ENCODE data around the gene CACTIN.
A peak's percentile ranks its signal among the peaks of the same experiment; 100 is the strongest.
"Not testable (repeated sequence)": the region's sequence is repeated elsewhere in the genome, so short reads cannot be mapped to it uniquely, and the experiment has no call there.

CACTIN gene

GRCh38 chr19:3668331-3669081, 41.9 kb upstream of the CACTIN start:
- no peaks in the 10 kb centered on the region for H3K9me3 Mint-ChIP-seq
- peak overlapping the region; percentile 93 for H3K27ac Mint-ChIP-seq
- no peaks in the 10 kb centered on the region for H3K27me3 Mint-ChIP-seq (ENCODE audit: low read depth, poor library complexity)
- peak overlapping the region; percentile 25 for H3K4me3 Mint-ChIP-seq
- peak; percentile 27 for DNase-seq
- TF ChIP-seq, protein P1, sequence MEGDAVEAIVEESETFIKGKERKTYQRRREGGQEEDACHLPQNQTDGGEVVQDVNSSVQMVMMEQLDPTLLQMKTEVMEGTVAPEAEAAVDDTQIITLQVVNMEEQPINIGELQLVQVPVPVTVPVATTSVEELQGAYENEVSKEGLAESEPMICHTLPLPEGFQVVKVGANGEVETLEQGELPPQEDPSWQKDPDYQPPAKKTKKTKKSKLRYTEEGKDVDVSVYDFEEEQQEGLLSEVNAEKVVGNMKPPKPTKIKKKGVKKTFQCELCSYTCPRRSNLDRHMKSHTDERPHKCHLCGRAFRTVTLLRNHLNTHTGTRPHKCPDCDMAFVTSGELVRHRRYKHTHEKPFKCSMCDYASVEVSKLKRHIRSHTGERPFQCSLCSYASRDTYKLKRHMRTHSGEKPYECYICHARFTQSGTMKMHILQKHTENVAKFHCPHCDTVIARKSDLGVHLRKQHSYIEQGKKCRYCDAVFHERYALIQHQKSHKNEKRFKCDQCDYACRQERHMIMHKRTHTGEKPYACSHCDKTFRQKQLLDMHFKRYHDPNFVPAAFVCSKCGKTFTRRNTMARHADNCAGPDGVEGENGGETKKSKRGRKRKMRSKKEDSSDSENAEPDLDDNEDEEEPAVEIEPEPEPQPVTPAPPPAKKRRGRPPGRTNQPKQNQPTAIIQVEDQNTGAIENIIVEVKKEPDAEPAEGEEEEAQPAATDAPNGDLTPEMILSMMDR (IDR thresholded peaks at IDR 0.05): no peak
- H3K4me1 Mint-ChIP-seq: peaks cover 67% of the 10 kb centered on the region
- peaks cover 10% of the 10 kb centered on the region for H3K36me3 Mint-ChIP-seq (ENCODE audit: low read depth)

- H3K4me3 Mint-ChIP-seq: no peak overlapping the region
- H3K27me3 Mint-ChIP-seq (ENCODE audit: low read depth, poor library complexity): no peaks in the 10 kb centered on the region
- peaks cover 62% of the 10 kb centered on the region for H3K4me1 Mint-ChIP-seq
- H3K36me3 Mint-ChIP-seq (ENCODE audit: low read depth): peaks cover 16% of the 10 kb centered on the region
- no peak for DNase-seq
- H3K27ac Mint-ChIP-seq: no peak overlapping the region
- H3K9me3 Mint-ChIP-seq: no peaks in the 10 kb centered on the region
- TF ChIP-seq, protein P1 (IDR thresholded peaks at IDR 0.05): no peak
Measured at GRCh38 chr19:3667766-3668165, 41.2 kb upstream of the CACTIN start.

GRCh38 chr19:3667037-3667638, 40.5 kb upstream of the CACTIN start:
- H3K27me3 Mint-ChIP-seq (ENCODE audit: low read depth, poor library complexity): no peaks in the 10 kb centered on the region
- TF ChIP-seq, protein P1 (IDR thresholded peaks at IDR 0.05): no peak
- peaks cover 16% of the 10 kb centered on the region for H3K36me3 Mint-ChIP-seq (ENCODE audit: low read depth)
- H3K4me3 Mint-ChIP-seq: no peak overlapping the region
- H3K27ac Mint-ChIP-seq: no peak overlapping the region
- DNase-seq: no peak
- H3K4me1 Mint-ChIP-seq: peaks cover 57% of the 10 kb centered on the region
- no peaks in the 10 kb centered on the region for H3K9me3 Mint-ChIP-seq

DNA sequence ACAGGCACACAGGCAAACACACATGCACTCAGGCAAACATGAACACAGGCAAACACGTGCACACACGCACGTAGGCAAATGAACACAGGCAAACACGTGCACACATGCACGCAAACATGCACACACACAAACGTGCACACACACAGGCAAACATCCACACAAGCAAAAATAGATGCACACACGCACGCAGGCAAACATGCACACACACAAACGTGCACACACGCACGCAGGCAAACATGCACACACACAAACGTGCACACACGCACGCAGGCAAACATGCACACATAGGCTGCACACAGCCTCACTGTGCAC, 39.9 kb upstream of the CACTIN start:
- H3K4me1 Mint-ChIP-seq: peaks cover 51% of the 10 kb centered on the region
- not testable (repeated sequence) for DNase-seq; H3K9me3 Mint-ChIP-seq; H3K27me3 Mint-ChIP-seq (ENCODE audit: low read depth, poor library complexity); H3K27ac Mint-ChIP-seq
- H3K4me3 Mint-ChIP-seq: peak overlapping the region; percentile 45
- peaks cover 18% of the 10 kb centered on the region for H3K36me3 Mint-ChIP-seq (ENCODE audit: low read depth)

GRCh38 chr19:3665681-3666544, 39.3 kb upstream of the CACTIN start:
- Mint-ChIP-seq H3K4me1 (peaks cover 45% of the 10 kb centered on the region), H3K4me3 (peak overlapping the region; percentile 45), H3K27ac (no peak overlapping the region), H3K36me3 (ENCODE audit: low read depth) (peaks cover 24% of the 10 kb centered on the region), H3K9me3 (no peaks in the 10 kb centered on the region), H3K27me3 (ENCODE audit: low read depth, poor library complexity) (no peaks in the 10 kb centered on the region)
- peak; percentile 87 for DNase-seq
- TF ChIP-seq, protein P1 (IDR thresholded peaks at IDR 0.05): peak; percentile 88

All from nephron progenitor cell (in vitro differentiated cells).